Measurements from ENCODE around the gene TLR6. TPM values are rescaled to one million over a fixed set of nuclear protein-coding genes. Genes with fewer than 3 reads are reported as not detected.

The TLR6 gene
- polyA plus RNA-seq, 1 experiment, result 3.7 TPM

DNA sequence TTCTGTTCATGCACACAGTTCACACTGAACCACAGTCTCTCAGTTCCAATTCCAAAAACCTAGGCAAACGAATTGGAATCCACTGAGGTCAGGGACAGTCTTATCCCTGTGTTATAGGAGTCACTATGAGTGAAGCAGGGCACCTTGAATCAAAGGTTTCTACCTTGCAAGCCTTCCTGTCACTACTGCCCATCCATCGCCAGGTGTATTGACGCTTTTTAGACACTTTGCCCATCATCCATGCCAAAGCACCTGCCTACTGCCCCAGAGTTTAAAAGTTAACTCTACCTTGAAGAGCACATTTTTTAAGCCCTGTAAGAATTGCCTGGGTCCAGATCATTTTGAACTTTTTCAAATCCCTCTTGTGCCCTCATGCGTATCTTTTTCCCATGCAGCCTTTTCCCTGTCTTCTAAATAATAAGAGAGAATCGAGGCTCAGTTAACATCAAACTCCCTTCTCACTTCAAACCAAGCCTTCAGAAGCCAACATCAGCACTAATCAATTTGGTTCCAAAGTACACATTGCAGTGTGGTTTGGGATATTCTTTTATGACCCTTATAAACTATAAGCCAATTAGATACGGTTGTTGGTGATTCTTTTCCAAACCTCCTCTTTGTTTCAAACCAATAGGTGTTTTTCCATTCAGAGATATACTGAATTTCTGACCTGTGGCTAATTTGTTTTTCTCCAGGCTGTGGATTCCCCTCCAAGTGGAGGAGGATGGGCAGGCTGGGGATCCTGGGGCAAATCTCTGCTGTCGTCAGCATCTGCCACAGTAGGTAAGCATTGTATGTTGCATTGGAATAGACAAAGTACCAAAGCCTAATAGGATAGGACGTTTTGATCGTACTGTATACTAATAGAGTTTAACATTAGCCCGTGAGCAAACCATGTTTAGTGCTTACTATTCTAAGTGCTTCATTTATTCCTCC is 34.7 kb upstream of the TLR6 start:
- Histone ChIP-seq H3K4me3 (ENCODE audit: low read depth, low read length) (no peak overlapping the region), H3K9me3 (ENCODE audit: control insufficient read depth, insufficient read depth, low read length) (no peaks in the 10 kb centered on the region), H3K27ac (ENCODE audit: low read depth, low read length) (no peak overlapping the region), H3K27me3 (ENCODE audit: control insufficient read depth, insufficient read depth, low read length) (no peaks in the 10 kb centered on the region)
- DNase-seq (ENCODE audit: low read depth, low spot score), result no peak
- CTCF ChIA-PET, result interaction anchor here (0.7 to 0.8 kb wide), 3 partner anchors 11 to 244 kb away, joined by 3 read pairs; no protein-coding TSS in a partner anchor
- POLR2A ChIA-PET, result interaction anchor here (1.1 kb wide), 2 partner anchors 11 to 22 kb away, joined by 3 to 6 read pairs; no protein-coding TSS in a partner anchor
- TF ChIP-seq, protein P1, sequence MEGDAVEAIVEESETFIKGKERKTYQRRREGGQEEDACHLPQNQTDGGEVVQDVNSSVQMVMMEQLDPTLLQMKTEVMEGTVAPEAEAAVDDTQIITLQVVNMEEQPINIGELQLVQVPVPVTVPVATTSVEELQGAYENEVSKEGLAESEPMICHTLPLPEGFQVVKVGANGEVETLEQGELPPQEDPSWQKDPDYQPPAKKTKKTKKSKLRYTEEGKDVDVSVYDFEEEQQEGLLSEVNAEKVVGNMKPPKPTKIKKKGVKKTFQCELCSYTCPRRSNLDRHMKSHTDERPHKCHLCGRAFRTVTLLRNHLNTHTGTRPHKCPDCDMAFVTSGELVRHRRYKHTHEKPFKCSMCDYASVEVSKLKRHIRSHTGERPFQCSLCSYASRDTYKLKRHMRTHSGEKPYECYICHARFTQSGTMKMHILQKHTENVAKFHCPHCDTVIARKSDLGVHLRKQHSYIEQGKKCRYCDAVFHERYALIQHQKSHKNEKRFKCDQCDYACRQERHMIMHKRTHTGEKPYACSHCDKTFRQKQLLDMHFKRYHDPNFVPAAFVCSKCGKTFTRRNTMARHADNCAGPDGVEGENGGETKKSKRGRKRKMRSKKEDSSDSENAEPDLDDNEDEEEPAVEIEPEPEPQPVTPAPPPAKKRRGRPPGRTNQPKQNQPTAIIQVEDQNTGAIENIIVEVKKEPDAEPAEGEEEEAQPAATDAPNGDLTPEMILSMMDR (IDR thresholded peaks at IDR 0.05; ENCODE audit: low read depth, low read length), result no peak

DNA sequence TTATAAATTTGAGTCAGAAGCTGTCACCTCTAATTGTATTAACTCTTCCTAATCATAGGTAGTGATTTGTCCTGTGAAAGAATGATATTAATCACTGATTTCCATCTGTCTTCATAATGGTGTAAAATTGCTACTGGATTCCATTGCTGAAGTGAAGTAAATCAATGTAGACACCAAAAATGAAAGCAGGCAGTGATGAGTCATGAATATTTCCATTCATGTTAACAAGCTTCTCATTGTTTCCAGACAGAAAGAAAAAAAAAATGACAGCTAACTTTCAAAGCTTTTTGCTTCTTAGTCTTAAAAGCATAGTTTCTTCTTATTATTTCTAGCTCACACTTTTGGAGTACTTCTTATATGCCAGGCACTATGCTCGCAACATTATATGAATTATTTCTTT is 32.5 kb upstream of the TLR6 start:
- ChIA-PET POLR2A (interaction anchor here (1.1 to 1.4 kb wide), 2 partner anchors 20 to 22 kb away, joined by 3 to 8 read pairs; no protein-coding TSS in a partner anchor), CTCF (interaction anchor here (0.7 to 2.5 kb wide), 7 partner anchors 14 to 827 kb away, joined by 3 to 9 read pairs (median 3); partner anchors contain the start of gene TLR10)
- no peaks in the 10 kb centered on the region for H3K27me3 ChIP-seq (ENCODE audit: control insufficient read depth, insufficient read depth, low read length)
- no peak overlapping the region for H3K4me3 ChIP-seq (ENCODE audit: low read depth, low read length)
- H3K27ac ChIP-seq (ENCODE audit: low read depth, low read length), result peak overlapping the region; percentile 32
- H3K9me3 ChIP-seq (ENCODE audit: control insufficient read depth, insufficient read depth, low read length), result no peaks in the 10 kb centered on the region
- no peak for DNase-seq (ENCODE audit: low read depth, low spot score)
- TF ChIP-seq, protein P1 (IDR thresholded peaks at IDR 0.05; ENCODE audit: low read depth, low read length), result no peak

DNA sequence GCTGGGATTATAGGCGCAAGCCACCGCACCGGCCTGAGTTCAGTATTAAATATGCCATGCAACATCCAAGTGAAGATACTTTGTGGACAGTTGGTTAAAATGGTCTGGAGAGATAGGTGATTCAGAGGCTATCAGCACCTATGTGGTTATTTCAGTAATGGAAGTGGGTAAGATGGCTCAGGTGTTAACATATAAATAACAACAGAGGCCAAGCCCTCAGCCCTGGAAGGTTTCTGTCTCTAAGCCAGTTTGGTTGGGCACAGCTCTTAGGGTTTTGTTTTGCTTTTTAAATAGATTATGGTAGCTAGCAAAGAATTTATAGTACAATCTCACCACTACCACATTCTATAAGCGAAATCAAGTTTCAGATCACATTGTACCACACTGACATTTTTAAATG is 27.6 kb upstream of the TLR6 start:
- no peak for DNase-seq (ENCODE audit: low read depth, low spot score)
- H3K27ac ChIP-seq (ENCODE audit: low read depth, low read length), result no peak overlapping the region
- TF ChIP-seq, protein P1 (IDR thresholded peaks at IDR 0.05; ENCODE audit: low read depth, low read length), result no peak
- H3K27me3 ChIP-seq (ENCODE audit: control insufficient read depth, insufficient read depth, low read length), result no peaks in the 10 kb centered on the region
- ChIA-PET POLR2A (no interaction called here), CTCF (interaction anchor here (0.5 kb wide), 1 partner anchor 146 kb away, joined by 4 read pairs; no protein-coding TSS in a partner anchor)
- H3K9me3 ChIP-seq (ENCODE audit: control insufficient read depth, insufficient read depth, low read length), result no peaks in the 10 kb centered on the region
- no peak overlapping the region for H3K4me3 ChIP-seq (ENCODE audit: low read depth, low read length)

DNA sequence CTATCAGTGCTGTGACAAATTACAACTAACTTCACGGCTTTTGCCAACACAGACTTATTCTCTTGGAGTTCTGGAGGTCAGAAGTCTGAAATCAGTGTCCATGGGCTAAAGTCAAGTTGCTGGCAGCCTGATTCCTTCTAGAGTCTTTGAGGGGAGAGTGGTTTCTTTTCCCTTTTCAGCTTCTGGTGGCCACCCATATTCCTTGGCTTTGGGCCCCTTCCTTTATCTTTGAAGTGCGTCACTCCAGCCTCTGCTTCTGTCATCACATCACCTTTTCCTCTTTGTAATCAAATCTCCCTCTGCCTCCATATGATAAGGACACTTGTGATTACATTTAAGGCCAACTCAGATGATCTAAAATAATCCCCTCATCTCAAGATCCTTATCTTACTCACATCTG is 20.0 kb upstream of the TLR6 start:
- no peaks in the 10 kb centered on the region for H3K27me3 ChIP-seq (ENCODE audit: control insufficient read depth, insufficient read depth, low read length)
- H3K4me3 ChIP-seq (ENCODE audit: low read depth, low read length), result no peak overlapping the region
- ChIA-PET POLR2A (interaction anchor here (0.8 kb wide), 1 partner anchor 8 kb away, joined by 3 read pairs; no protein-coding TSS in a partner anchor), CTCF (interaction anchor here (0.6 to 1.1 kb wide), 2 partner anchors 19 to 23 kb away, joined by 3 read pairs; no protein-coding TSS in a partner anchor)
- H3K27ac ChIP-seq (ENCODE audit: low read depth, low read length), result no peak overlapping the region
- TF ChIP-seq, protein P1 (IDR thresholded peaks at IDR 0.05; ENCODE audit: low read depth, low read length), result no peak
- no peak for DNase-seq (ENCODE audit: low read depth, low spot score)
- H3K9me3 ChIP-seq (ENCODE audit: control insufficient read depth, insufficient read depth, low read length), result no peaks in the 10 kb centered on the region
